C4-2B (cell line): Measurements from ENCODE around the gene PRKACG.

Experiments
- ZFX ChIP-seq: fragments of 450-650 bp; IDR thresholded peaks from 2 replicates; pipeline ENCODE4 v1.6.1; 2017
- TF ChIP-seq, protein P1 (sequence below): fragments of 450-650 bp; conservative IDR thresholded peaks from 2 replicates; pipeline ENCODE4 v1.5.1; 2017; ENCODE audit warnings: mild to moderate bottlenecking

DNA sequence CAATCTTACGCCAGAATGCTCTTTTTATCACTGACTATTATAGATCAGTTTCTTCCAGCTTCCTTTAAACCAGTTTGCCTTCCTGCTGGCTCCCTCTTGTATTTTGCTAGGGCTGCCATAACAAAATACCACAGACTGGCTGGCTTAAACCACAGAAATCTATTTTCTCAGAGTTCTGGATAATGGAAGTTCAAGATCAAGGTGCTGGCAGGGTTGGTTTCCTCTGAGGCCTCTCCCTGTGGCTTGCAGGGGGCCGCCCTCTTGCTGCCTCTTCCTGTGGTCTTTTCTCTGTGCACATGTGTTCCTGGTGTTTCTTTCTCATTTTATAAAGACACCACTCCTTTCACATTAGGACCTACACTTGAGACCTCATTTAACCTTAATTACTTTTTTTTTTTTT lies 14.8 kb upstream of the PRKACG start:
- TF ChIP-seq, protein P1, sequence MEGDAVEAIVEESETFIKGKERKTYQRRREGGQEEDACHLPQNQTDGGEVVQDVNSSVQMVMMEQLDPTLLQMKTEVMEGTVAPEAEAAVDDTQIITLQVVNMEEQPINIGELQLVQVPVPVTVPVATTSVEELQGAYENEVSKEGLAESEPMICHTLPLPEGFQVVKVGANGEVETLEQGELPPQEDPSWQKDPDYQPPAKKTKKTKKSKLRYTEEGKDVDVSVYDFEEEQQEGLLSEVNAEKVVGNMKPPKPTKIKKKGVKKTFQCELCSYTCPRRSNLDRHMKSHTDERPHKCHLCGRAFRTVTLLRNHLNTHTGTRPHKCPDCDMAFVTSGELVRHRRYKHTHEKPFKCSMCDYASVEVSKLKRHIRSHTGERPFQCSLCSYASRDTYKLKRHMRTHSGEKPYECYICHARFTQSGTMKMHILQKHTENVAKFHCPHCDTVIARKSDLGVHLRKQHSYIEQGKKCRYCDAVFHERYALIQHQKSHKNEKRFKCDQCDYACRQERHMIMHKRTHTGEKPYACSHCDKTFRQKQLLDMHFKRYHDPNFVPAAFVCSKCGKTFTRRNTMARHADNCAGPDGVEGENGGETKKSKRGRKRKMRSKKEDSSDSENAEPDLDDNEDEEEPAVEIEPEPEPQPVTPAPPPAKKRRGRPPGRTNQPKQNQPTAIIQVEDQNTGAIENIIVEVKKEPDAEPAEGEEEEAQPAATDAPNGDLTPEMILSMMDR = no peak
- no peak for TF ChIP-seq ZFX
